Tibial artery (tissue), 4 donors: Measurements from ENCODE around the gene IL1B.

Experiments used
- DNase-seq, 2 donors: peaks; one replicate each; pipeline ENCODE4 v3.0.0-alpha.2; 2019
- H3K27ac ChIP-seq, 2 donors: fragments of 200-600 bp; sonication (generic) in 1 of 2; 1 replicate in 1 of 2; 2 replicates in 1 of 2; pipeline ENCODE4 v1.5.1; 2018 to 2019; ENCODE audit warnings: mild to moderate bottlenecking in 1 of 2
- H3K27me3 ChIP-seq, 2 donors: fragments of 200-600 bp; sonication (generic) in 1 of 2; one replicate each; pipeline versions ENCODE4 v1.5.1 to v1.6.0; 2016 to 2019
- H3K36me3 ChIP-seq, 3 donors: fragments of 200-600 bp; sonication (generic) in 2 of 3; one replicate each; pipeline ENCODE4 v1.5.1; 2016 to 2019; ENCODE audit warnings: mild to moderate bottlenecking in 2 of 3
- H3K4me1 ChIP-seq, 4 donors: fragments of 200-600 bp; sonication (generic) in 2 of 4; 1 replicate in 3 of 4; 2 replicates in 1 of 4; pipeline ENCODE4 v1.5.1; 2016 to 2019
- H3K4me3 ChIP-seq, 2 donors: fragments of 200-600 bp; sonication (generic) in 1 of 2; 1 replicate in 1 of 2; 2 replicates in 1 of 2; pipeline ENCODE4 v1.5.1; 2018 to 2019; ENCODE audit warnings: mild to moderate bottlenecking in 2 of 2
- H3K9me3 ChIP-seq, 3 donors: fragments of 200-600 bp; sonication (generic) in 1 of 3; one replicate each; pipeline ENCODE4 v1.5.1; 2016 to 2019
- intact Hi-C: fragments of 100-400 bp; cut with DNase I; formaldehyde crosslinking; loops from one replicate; pipeline ENCODE4 v1.15.0; 2023; ENCODE audit warnings: low total_unique reads
- TF ChIP-seq, protein P1 (sequence below), 2 experiments: fragments of 200-600 bp in 1 of 2; fragments of 450-650 bp in 1 of 2; IDR thresholded peaks; one replicate each; pipeline ENCODE4 v1.5.1; 2017 to 2019; ENCODE audit warnings: antibody characterized with exemption in 2 of 2, mild to moderate bottlenecking in 1 of 2, moderate library complexity in 1 of 2

The IL1B gene

DNA sequence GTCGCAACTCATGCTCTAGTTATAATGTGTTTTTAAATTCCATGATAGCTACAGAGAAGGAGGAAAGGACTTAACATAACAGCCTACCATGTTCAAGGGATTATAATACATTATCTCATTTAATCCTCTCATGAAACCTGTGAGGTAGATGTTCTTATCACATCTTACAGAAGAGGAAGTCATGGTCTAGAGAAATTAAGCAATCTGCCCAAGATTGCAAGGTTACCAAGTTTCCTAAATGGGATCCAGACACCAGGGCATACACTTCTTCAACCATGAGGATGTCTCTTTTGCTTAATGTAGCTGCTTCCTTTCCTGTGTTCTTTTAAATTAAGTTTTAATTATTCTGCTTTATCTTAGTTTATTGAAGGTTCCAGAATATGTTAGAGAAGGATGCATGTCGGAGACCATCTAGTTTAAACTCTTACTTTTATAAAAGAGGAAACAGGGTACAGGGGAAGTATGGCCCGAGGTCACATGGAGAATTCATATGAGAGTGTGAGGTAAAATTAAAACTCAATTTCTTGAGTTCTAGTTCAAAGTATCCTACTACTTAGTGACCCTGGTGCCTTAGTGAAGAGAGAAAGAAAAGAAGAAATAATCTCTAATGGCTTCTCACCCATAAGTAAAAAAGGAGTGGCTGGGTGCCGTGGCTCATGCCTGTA is 48.7 kb downstream of the IL1B start:
- no peak for DNase-seq
- intact Hi-C loops = no loop called here
- Histone ChIP-seq H3K9me3 (no peaks in the 10 kb centered on the region), H3K4me1 (no peaks in the 10 kb centered on the region), H3K27ac (no peak overlapping the region), H3K4me3 (no peak overlapping the region), H3K27me3 (no peaks in the 10 kb centered on the region), H3K36me3 (no peaks in the 10 kb centered on the region)
- TF ChIP-seq, protein P1, sequence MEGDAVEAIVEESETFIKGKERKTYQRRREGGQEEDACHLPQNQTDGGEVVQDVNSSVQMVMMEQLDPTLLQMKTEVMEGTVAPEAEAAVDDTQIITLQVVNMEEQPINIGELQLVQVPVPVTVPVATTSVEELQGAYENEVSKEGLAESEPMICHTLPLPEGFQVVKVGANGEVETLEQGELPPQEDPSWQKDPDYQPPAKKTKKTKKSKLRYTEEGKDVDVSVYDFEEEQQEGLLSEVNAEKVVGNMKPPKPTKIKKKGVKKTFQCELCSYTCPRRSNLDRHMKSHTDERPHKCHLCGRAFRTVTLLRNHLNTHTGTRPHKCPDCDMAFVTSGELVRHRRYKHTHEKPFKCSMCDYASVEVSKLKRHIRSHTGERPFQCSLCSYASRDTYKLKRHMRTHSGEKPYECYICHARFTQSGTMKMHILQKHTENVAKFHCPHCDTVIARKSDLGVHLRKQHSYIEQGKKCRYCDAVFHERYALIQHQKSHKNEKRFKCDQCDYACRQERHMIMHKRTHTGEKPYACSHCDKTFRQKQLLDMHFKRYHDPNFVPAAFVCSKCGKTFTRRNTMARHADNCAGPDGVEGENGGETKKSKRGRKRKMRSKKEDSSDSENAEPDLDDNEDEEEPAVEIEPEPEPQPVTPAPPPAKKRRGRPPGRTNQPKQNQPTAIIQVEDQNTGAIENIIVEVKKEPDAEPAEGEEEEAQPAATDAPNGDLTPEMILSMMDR (IDR thresholded peaks at IDR 0.05) = no peak

DNA sequence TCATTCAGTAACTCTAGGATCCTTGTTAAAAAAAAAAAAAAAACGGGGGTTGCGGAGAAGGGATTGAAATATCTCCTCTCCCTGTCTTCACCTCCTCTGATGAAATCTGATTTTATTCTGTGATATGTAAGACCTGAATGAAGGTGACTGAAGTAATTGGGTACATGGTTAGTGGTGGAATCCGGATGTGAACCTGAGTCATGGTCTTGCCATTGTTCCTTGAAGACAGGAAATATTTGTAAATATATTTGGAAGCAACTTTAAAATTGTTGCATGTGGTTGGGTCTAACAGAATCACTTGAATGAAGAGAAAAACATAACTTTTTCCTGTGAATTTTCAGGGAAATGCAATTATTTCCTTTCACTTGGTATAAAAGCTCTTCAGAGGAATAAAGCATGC is 49.3 kb downstream of the IL1B start:
- H3K4me3 ChIP-seq = no peak overlapping the region
- TF ChIP-seq, protein P1 (IDR thresholded peaks at IDR 0.05) = no peak
- H3K27me3 ChIP-seq = no peaks in the 10 kb centered on the region
- intact Hi-C loops = no loop called here
- no peak overlapping the region for H3K27ac ChIP-seq
- H3K4me1 ChIP-seq = no peaks in the 10 kb centered on the region
- no peak for DNase-seq
- H3K9me3 ChIP-seq = no peaks in the 10 kb centered on the region
- no peaks in the 10 kb centered on the region for H3K36me3 ChIP-seq

DNA sequence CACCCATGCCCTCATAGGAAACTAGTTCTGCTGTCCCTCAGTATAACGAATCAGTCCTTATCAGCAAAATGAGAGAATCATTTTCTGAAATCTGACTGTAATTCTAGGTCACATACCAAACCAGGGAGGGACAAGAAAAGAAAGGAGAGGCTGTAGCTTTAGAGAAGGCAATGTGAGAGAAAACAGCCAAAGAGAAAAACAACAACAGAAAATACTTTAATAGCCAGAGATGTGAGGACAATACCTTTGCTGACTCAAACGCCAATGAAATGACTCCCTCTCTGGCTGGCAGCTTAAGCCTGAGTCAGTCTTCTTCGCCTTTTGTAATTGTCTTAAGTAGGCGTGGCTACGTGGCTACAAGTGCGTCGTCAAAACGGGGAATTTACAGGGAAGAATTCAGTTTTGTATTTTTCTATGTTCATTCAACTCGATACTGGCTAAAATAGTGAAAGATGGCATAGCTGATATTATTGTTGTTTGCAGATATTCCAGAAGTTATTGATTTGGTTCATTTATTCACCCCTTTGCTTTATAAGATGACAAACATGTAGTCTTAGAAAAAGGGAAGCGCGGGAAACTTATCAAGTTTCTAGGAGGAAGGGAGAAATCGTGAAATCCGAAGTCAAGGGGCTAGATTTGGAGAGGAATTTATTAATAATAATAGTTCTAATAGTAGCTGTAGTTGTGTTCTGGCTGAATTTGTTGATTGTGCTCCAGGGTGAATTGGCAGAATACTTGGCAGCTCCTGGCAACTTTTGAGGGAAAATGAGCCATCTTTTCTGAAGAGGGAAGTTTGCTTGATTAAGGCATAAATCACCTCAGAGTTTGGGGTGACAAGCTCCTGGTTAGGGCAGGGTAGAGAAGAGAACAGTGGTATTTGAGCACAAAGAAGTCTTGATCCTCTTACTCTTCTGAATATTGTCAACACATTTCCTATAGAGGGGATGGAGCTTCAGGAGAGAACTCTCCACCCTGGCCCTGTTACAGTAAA is 52.1 kb downstream of the IL1B start, which contains the start of gene IL1A:
TSS of gene IL1A (minus strand) at position 295 of the 991 bp plus-strand sequence. CDS start 723 bp downstream, outside the sequence.
- no peaks in the 10 kb centered on the region for H3K4me1 ChIP-seq
- no peaks in the 10 kb centered on the region for H3K36me3 ChIP-seq
- no peaks in the 10 kb centered on the region for H3K9me3 ChIP-seq
- DNase-seq = no peak
- H3K27ac ChIP-seq = no peak within 1 kb of the TSS
- TF ChIP-seq, protein P1 (IDR thresholded peaks at IDR 0.05) = no peak
- no peaks in the 10 kb centered on the region for H3K27me3 ChIP-seq
- intact Hi-C loops = no loop called here
- H3K4me3 ChIP-seq = no peak within 1 kb of the TSS

DNA sequence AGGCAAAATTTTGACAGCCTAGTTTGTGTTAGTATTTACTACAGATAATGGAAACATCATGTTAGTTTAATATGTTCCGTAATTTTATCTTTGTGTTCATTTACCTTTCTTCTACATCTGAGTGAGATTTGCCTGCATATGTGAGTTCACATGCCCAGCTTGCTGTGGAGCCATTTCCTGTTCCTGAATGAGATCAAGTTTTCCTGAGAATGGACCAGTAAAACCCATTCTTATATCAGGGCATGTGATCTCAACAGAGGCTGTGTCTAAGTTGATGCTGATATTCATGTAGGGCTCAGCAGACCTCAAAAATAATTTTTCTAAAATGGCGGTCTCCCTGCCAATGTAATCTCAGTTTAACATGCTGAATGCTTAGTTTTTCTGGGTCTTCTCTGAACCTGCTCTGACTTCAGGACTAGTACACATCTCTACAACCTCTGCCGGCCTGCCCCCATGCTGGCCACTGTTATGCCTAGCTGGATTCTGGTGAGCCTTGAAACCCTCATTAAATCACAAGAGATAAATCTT is 53.3 kb downstream of the IL1B start:
- Histone ChIP-seq H3K27me3 (no peaks in the 10 kb centered on the region), H3K27ac (no peak overlapping the region), H3K4me1 (no peaks in the 10 kb centered on the region), H3K36me3 (no peaks in the 10 kb centered on the region), H3K4me3 (no peak overlapping the region), H3K9me3 (no peaks in the 10 kb centered on the region)
- DNase-seq = no peak
- intact Hi-C loops = no loop called here
- TF ChIP-seq, protein P1 (IDR thresholded peaks at IDR 0.05) = no peak

DNA sequence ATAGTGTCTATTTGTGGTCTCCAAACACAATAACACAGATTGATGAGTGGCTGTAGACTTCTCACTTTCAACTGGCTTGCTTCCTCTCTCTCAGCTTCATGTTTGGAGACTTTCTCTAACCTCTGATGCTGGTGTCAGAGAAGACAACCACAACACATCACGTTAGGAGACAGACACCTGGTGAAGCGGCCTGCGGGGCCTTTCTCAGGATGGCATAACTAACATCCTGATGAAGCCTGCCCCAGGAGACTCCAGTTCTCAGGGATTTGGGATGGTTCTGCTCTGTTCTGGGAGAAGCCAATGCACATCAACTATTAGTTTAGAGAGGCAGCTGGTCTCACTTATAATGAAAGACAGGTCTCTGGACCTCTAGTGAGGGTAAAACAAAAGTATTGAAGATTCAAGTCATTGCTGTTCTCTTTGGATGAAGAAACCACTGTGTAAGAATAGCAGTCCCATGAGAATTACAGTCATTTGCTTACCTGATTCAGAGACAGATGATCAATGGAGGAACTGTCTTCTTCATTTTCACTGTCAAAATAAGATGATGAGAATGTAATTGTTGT is 54.3 kb downstream of the IL1B start:
- Histone ChIP-seq H3K27me3 (no peaks in the 10 kb centered on the region), H3K4me1 (no peaks in the 10 kb centered on the region), H3K4me3 (no peak overlapping the region), H3K36me3 (no peaks in the 10 kb centered on the region), H3K9me3 (no peaks in the 10 kb centered on the region), H3K27ac (no peak overlapping the region)
- intact Hi-C loops = no loop called here
- no peak for DNase-seq
- TF ChIP-seq, protein P1 (IDR thresholded peaks at IDR 0.05) = no peak
